ENCODE data around the gene PID1. TPM values are rescaled to one million over a fixed set of nuclear protein-coding genes. Genes with fewer than 3 reads are reported as not detected.

PID1 gene
- total RNA-seq, 1 donor from 2014 or later, result 0.91 TPM

- Mint-ChIP-seq H3K9me3 (no peaks in the 10 kb centered on the region), H3K4me3 (no peak overlapping the region), H3K27ac (ENCODE audit: unreplicated experiment) (no peak overlapping the region), H3K27me3 (ENCODE audit: low read depth) (peaks cover 10% of the 10 kb centered on the region), H3K36me3 (ENCODE audit: low read depth) (no peaks in the 10 kb centered on the region), H3K4me1 (no peaks in the 10 kb centered on the region)
- TF ChIP-seq, protein P1, sequence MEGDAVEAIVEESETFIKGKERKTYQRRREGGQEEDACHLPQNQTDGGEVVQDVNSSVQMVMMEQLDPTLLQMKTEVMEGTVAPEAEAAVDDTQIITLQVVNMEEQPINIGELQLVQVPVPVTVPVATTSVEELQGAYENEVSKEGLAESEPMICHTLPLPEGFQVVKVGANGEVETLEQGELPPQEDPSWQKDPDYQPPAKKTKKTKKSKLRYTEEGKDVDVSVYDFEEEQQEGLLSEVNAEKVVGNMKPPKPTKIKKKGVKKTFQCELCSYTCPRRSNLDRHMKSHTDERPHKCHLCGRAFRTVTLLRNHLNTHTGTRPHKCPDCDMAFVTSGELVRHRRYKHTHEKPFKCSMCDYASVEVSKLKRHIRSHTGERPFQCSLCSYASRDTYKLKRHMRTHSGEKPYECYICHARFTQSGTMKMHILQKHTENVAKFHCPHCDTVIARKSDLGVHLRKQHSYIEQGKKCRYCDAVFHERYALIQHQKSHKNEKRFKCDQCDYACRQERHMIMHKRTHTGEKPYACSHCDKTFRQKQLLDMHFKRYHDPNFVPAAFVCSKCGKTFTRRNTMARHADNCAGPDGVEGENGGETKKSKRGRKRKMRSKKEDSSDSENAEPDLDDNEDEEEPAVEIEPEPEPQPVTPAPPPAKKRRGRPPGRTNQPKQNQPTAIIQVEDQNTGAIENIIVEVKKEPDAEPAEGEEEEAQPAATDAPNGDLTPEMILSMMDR (conservative IDR thresholded peaks at IDR 0.05), result no peak
- DNase-seq (ENCODE audit: low read depth, low spot score), result no peak
These were observed 140.6 kb downstream of the PID1 start for GRCh38 chr2:229130522-229130921.

- no peaks in the 10 kb centered on the region for H3K4me1 Mint-ChIP-seq
- H3K4me3 Mint-ChIP-seq, result no peak overlapping the region
- TF ChIP-seq, protein P1 (conservative IDR thresholded peaks at IDR 0.05), result no peak
- H3K27me3 Mint-ChIP-seq (ENCODE audit: low read depth), result peaks cover 5% of the 10 kb centered on the region
- no peak for DNase-seq (ENCODE audit: low read depth, low spot score)
- peaks cover under 1% of the 10 kb centered on the region for H3K9me3 Mint-ChIP-seq
- H3K27ac Mint-ChIP-seq (ENCODE audit: unreplicated experiment), result no peak overlapping the region
- no peaks in the 10 kb centered on the region for H3K36me3 Mint-ChIP-seq (ENCODE audit: low read depth)
These were observed 141.2 kb downstream of the PID1 start for GRCh38 chr2:229129738-229130371.

GRCh38 chr2:229127471-229127870 lies 143.6 kb downstream of the PID1 start:
- DNase-seq (ENCODE audit: low read depth, low spot score), result no peak
- Mint-ChIP-seq H3K36me3 (ENCODE audit: low read depth) (no peaks in the 10 kb centered on the region), H3K27ac (ENCODE audit: unreplicated experiment) (no peak overlapping the region), H3K4me1 (no peaks in the 10 kb centered on the region), H3K9me3 (peaks cover 2% of the 10 kb centered on the region), H3K4me3 (no peak overlapping the region), H3K27me3 (ENCODE audit: low read depth) (no peaks in the 10 kb centered on the region)
- TF ChIP-seq, protein P1 (conservative IDR thresholded peaks at IDR 0.05), result no peak

DNA sequence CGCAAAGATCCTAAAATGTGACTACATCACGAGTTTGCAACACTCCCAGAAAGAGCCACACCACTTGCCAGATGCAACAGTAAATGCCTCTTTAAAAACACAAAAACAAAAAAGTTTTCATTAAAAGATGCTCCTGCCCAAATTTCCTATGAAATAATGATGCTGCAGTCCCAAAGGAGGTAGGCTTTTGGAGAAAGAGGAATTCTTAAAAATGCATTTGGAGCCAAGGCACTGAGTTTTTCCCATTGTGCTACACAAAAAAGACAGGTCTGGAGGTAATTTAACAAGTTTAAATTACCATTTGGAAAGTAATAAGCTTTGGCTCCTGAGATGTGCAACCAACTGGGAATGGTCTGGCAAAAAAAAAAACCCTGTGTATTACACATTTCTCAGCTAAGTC lies 145.0 kb downstream of the PID1 start:
- no peak overlapping the region for H3K27ac Mint-ChIP-seq (ENCODE audit: unreplicated experiment)
- no peak overlapping the region for H3K4me3 Mint-ChIP-seq
- H3K4me1 Mint-ChIP-seq, result no peaks in the 10 kb centered on the region
- no peak for DNase-seq (ENCODE audit: low read depth, low spot score)
- TF ChIP-seq, protein P1 (conservative IDR thresholded peaks at IDR 0.05), result no peak
- no peaks in the 10 kb centered on the region for H3K36me3 Mint-ChIP-seq (ENCODE audit: low read depth)
- peaks cover 2% of the 10 kb centered on the region for H3K9me3 Mint-ChIP-seq
- no peaks in the 10 kb centered on the region for H3K27me3 Mint-ChIP-seq (ENCODE audit: low read depth)

DNA sequence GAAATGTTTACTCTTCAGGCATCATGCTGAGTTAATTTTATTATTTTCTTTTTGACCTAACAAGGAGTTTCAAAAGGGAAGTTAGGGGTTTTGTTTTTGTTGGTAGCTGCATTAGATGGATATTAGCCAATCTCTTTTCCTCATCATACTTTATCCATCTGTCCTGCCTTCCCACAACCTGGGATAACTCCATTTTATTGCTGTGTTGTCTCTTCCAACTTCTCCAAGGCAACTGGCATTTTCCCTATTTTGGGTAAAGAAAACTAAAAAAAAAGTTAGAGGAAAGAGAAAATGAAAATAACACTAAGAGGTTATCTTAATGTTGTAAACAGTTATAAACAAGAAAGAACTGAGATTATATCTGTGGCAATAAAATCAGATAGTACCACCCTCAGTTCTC lies 147.0 kb downstream of the PID1 start:
- no peak overlapping the region for H3K4me3 Mint-ChIP-seq
- peaks cover 2% of the 10 kb centered on the region for H3K9me3 Mint-ChIP-seq
- H3K27me3 Mint-ChIP-seq (ENCODE audit: low read depth), result no peaks in the 10 kb centered on the region
- no peak for DNase-seq (ENCODE audit: low read depth, low spot score)
- no peaks in the 10 kb centered on the region for H3K4me1 Mint-ChIP-seq
- TF ChIP-seq, protein P1 (conservative IDR thresholded peaks at IDR 0.05), result no peak
- H3K27ac Mint-ChIP-seq (ENCODE audit: unreplicated experiment), result no peak overlapping the region
- H3K36me3 Mint-ChIP-seq (ENCODE audit: low read depth), result no peaks in the 10 kb centered on the region
